ENCODE results near the gene TRPM4.
A peak's percentile ranks its signal among the peaks of the same experiment; 100 is the strongest.

Gene TRPM4

GRCh38 chr19:49212016-49212701 lies 54.6 kb downstream of the TRPM4 start:
- no peak overlapping the region for H3K4me3 ChIP-seq (ENCODE audit: low read length)
- peak; percentile 69 for DNase-seq (ENCODE audit: low read depth)
- TF ChIP-seq CTCF (IDR thresholded peaks at IDR 0.05; ENCODE audit: insufficient read depth, low read depth, low read length, missing control alignments), result no peak

- no peak overlapping the region for H3K4me3 ChIP-seq (ENCODE audit: low read length)
- no peak for DNase-seq (ENCODE audit: low read depth)
- no peak for TF ChIP-seq CTCF (IDR thresholded peaks at IDR 0.05; ENCODE audit: insufficient read depth, low read depth, low read length, missing control alignments)
Measured at GRCh38 chr19:49213791-49214190, 56.2 kb downstream of the TRPM4 start.

GRCh38 chr19:49214701-49215100 lies 57.1 kb downstream of the TRPM4 start:
- H3K4me3 ChIP-seq (ENCODE audit: low read length), result no peak overlapping the region
- DNase-seq (ENCODE audit: low read depth), result no peak
- TF ChIP-seq CTCF (IDR thresholded peaks at IDR 0.05; ENCODE audit: insufficient read depth, low read depth, low read length, missing control alignments), result no peak

- H3K4me3 ChIP-seq (ENCODE audit: low read length), result no peak overlapping the region
- peak; percentile 52 for DNase-seq (ENCODE audit: low read depth)
- TF ChIP-seq CTCF (IDR thresholded peaks at IDR 0.05; ENCODE audit: insufficient read depth, low read depth, low read length, missing control alignments), result no peak
Measured at GRCh38 chr19:49216071-49216470, 58.5 kb downstream of the TRPM4 start.

GRCh38 chr19:49217382-49217781 lies 59.8 kb downstream of the TRPM4 start:
- TF ChIP-seq CTCF (IDR thresholded peaks at IDR 0.05; ENCODE audit: insufficient read depth, low read depth, low read length, missing control alignments), result no peak
- no peak for DNase-seq (ENCODE audit: low read depth)
- H3K4me3 ChIP-seq (ENCODE audit: low read length), result no peak overlapping the region

- DNase-seq (ENCODE audit: low read depth), result no peak
- H3K4me3 ChIP-seq (ENCODE audit: low read length), result no peak overlapping the region
- TF ChIP-seq CTCF (IDR thresholded peaks at IDR 0.05; ENCODE audit: insufficient read depth, low read depth, low read length, missing control alignments), result no peak
Measured at GRCh38 chr19:49222011-49222410, 64.4 kb downstream of the TRPM4 start.

GRCh38 chr19:49222528-49222927 lies 64.9 kb downstream of the TRPM4 start:
- no peak for DNase-seq (ENCODE audit: low read depth)
- no peak overlapping the region for H3K4me3 ChIP-seq (ENCODE audit: low read length)
- TF ChIP-seq CTCF (IDR thresholded peaks at IDR 0.05; ENCODE audit: insufficient read depth, low read depth, low read length, missing control alignments), result no peak

Measured in epithelial cell of esophagus (primary cell).